Neural crest cell (in vitro differentiated cells): ENCODE measurements around the gene DSCAM. TPM values are rescaled to one million over a fixed set of nuclear protein-coding genes. Genes with fewer than 3 reads are reported as not detected.

Source experiments
- DNase-seq: peaks from one replicate; pipeline ENCODE4 v3.0.0; 2021; ENCODE audit warnings: low read depth, mixed read lengths, low spot score
- H3K27ac Mint-ChIP-seq: one replicate; pipeline ENCODE4 v1.8.0; 2021; ENCODE audit warnings: mild to moderate bottlenecking, mixed read lengths; ENCODE audit not compliant: unreplicated experiment
- H3K27me3 Mint-ChIP-seq: 2 replicates; pipeline ENCODE4 v1.8.0; 2021; ENCODE audit warnings: low read depth, mild to moderate bottlenecking, mixed read lengths
- H3K36me3 Mint-ChIP-seq: 2 replicates; pipeline ENCODE4 v1.8.0; 2021; ENCODE audit warnings: low read depth, mild to moderate bottlenecking, mixed read lengths
- H3K4me1 Mint-ChIP-seq: 2 replicates; pipeline ENCODE4 v1.8.0; 2021; ENCODE audit warnings: mixed read lengths
- H3K4me3 Mint-ChIP-seq: one replicate; pipeline ENCODE4 v1.8.0; 2021; ENCODE audit warnings: mild to moderate bottlenecking, mixed read lengths
- H3K9me3 Mint-ChIP-seq: 2 replicates; pipeline ENCODE4 v1.8.0; 2021; ENCODE audit warnings: mixed read lengths
- CTCF ChIP-seq: fragments of 200-600 bp; sonication (generic); conservative IDR thresholded peaks from 2 replicates; pipeline ENCODE4 v1.5.0; 2021; ENCODE audit warnings: antibody characterized with exemption, mild to moderate bottlenecking
- total RNA-seq: library from RNA; stranded (reverse); gene quantifications from 2 replicates; pipeline ENCODE4 v1.2.1, GENCODE V29; 2021

Gene DSCAM
- total RNA-seq, 1 donor from 2014 or later = 0.19 TPM

- Mint-ChIP-seq H3K27ac (no peak overlapping the region), H3K4me1 (peaks cover 5% of the 10 kb centered on the region), H3K4me3 (no peak overlapping the region), H3K36me3 (no peaks in the 10 kb centered on the region), H3K27me3 (no peaks in the 10 kb centered on the region), H3K9me3 (peaks cover 5% of the 10 kb centered on the region)
- no peak for DNase-seq
- TF ChIP-seq CTCF = no peak
Observed at GRCh38 chr21:40809673-40810197, 37.2 kb downstream of the DSCAM start.

GRCh38 chr21:40803101-40803500 is 43.9 kb downstream of the DSCAM start:
- no peak for DNase-seq
- H3K9me3 Mint-ChIP-seq = peaks cover 11% of the 10 kb centered on the region
- no peak overlapping the region for H3K4me3 Mint-ChIP-seq
- no peaks in the 10 kb centered on the region for H3K4me1 Mint-ChIP-seq
- no peaks in the 10 kb centered on the region for H3K27me3 Mint-ChIP-seq
- TF ChIP-seq CTCF = no peak
- no peak overlapping the region for H3K27ac Mint-ChIP-seq
- peaks cover 5% of the 10 kb centered on the region for H3K36me3 Mint-ChIP-seq

GRCh38 chr21:40800126-40800525 is 46.8 kb downstream of the DSCAM start:
- H3K9me3 Mint-ChIP-seq = peaks cover 7% of the 10 kb centered on the region
- no peaks in the 10 kb centered on the region for H3K27me3 Mint-ChIP-seq
- no peaks in the 10 kb centered on the region for H3K4me1 Mint-ChIP-seq
- H3K36me3 Mint-ChIP-seq = peaks cover 8% of the 10 kb centered on the region
- DNase-seq = no peak
- no peak overlapping the region for H3K4me3 Mint-ChIP-seq
- no peak overlapping the region for H3K27ac Mint-ChIP-seq
- TF ChIP-seq CTCF = no peak

- Mint-ChIP-seq H3K36me3 (peaks cover 8% of the 10 kb centered on the region), H3K27me3 (no peaks in the 10 kb centered on the region), H3K9me3 (peaks cover 6% of the 10 kb centered on the region), H3K4me1 (no peaks in the 10 kb centered on the region), H3K27ac (no peak overlapping the region), H3K4me3 (no peak overlapping the region)
- DNase-seq = no peak
- no peak for TF ChIP-seq CTCF
Observed at GRCh38 chr21:40797891-40798290, 49.1 kb downstream of the DSCAM start.

- Mint-ChIP-seq H3K27ac (no peak overlapping the region), H3K4me1 (no peaks in the 10 kb centered on the region), H3K27me3 (no peaks in the 10 kb centered on the region), H3K4me3 (no peak overlapping the region), H3K36me3 (peaks cover 8% of the 10 kb centered on the region), H3K9me3 (peaks cover 6% of the 10 kb centered on the region)
- DNase-seq = no peak
- TF ChIP-seq CTCF = no peak
Observed at GRCh38 chr21:40797410-40797809, 49.5 kb downstream of the DSCAM start.

- H3K27me3 Mint-ChIP-seq = no peaks in the 10 kb centered on the region
- H3K4me3 Mint-ChIP-seq = no peak overlapping the region
- H3K27ac Mint-ChIP-seq = no peak overlapping the region
- no peak for DNase-seq
- no peaks in the 10 kb centered on the region for H3K4me1 Mint-ChIP-seq
- no peak for TF ChIP-seq CTCF
- H3K36me3 Mint-ChIP-seq = peaks cover 8% of the 10 kb centered on the region
- H3K9me3 Mint-ChIP-seq = peaks cover 6% of the 10 kb centered on the region
Observed at GRCh38 chr21:40796464-40796863, 50.5 kb downstream of the DSCAM start.
